Measurements from ENCODE around the gene CCDC91. TPM values are rescaled to one million over a fixed set of nuclear protein-coding genes. Genes with fewer than 3 reads are reported as not detected.
A peak's percentile ranks its signal among the peaks of the same experiment; 100 is the strongest.

CCDC91 gene
- total and polyA plus RNA-seq, 9 of the 15 experiments (the other 6 are each of a cell fraction or from before 2014, with no cell fraction given), result 10.1 to 31.1 (median 26.3) TPM

- TF ChIP-seq ZNF277 (CRISPR knock-in tag; IDR thresholded peaks at IDR 0.05; ENCODE audit: borderline replicate concordance), result no peak
- no peak for TF ChIP-seq POLR3A (IDR thresholded peaks at IDR 0.05; ENCODE audit: borderline replicate concordance, extremely low read depth, insufficient read depth, insufficient read length)
- no peak for TF ChIP-seq MNT (conservative IDR thresholded peaks at IDR 0.05)
- no peak for TF ChIP-seq NONO (IDR thresholded peaks at IDR 0.05; ENCODE audit: low read depth in 2 of 2, low read length in 1 of 2)
- TF ChIP-seq SFPQ (IDR thresholded peaks at IDR 0.05; ENCODE audit: low read depth, low read length), result no peak
- 0 out of 2 replicates have a peak, but pooled peaks have one; percentile 78 for TF ChIP-seq NFATC3 (IDR thresholded peaks at IDR 0.05)
- no peak for TF ChIP-seq HCFC1 (IDR thresholded peaks at IDR 0.05; ENCODE audit: low read depth, low read length)
- no peak for TF ChIP-seq DEAF1 (CRISPR knock-in tag; IDR thresholded peaks at IDR 0.05)
- no peak for TF ChIP-seq ZNF696 (CRISPR knock-in tag; conservative IDR thresholded peaks at IDR 0.05)
- TF ChIP-seq ARID4B (CRISPR knock-in tag; IDR thresholded peaks at IDR 0.05), result no peak
- TF ChIP-seq, protein P1, sequence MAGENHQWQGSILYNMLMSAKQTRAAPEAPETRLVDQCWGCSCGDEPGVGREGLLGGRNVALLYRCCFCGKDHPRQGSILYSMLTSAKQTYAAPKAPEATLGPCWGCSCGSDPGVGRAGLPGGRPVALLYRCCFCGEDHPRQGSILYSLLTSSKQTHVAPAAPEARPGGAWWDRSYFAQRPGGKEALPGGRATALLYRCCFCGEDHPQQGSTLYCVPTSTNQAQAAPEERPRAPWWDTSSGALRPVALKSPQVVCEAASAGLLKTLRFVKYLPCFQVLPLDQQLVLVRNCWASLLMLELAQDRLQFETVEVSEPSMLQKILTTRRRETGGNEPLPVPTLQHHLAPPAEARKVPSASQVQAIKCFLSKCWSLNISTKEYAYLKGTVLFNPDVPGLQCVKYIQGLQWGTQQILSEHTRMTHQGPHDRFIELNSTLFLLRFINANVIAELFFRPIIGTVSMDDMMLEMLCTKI (IDR thresholded peaks at IDR 0.05; ENCODE audit: partially characterized antibody), result no peak
- no peak for TF ChIP-seq TGIF2 (CRISPR knock-in tag; IDR thresholded peaks at IDR 0.05)
- no peak for TF ChIP-seq XRCC4 (IDR thresholded peaks at IDR 0.05; ENCODE audit: extremely low read depth, insufficient read depth, insufficient read length)
- no peak for TF ChIP-seq RUNX1 (IDR thresholded peaks at IDR 0.05; ENCODE audit: low read depth)
- no peak for TF ChIP-seq CSDE1 (IDR thresholded peaks at IDR 0.05)
Measured at GRCh38 chr12:28243310-28243633, 53.0 kb downstream of the CCDC91 start (continued).
